ENCODE results near the gene CTNNBIP1. TPM values are rescaled to one million over a fixed set of nuclear protein-coding genes. Genes with fewer than 3 reads are reported as not detected.

CTNNBIP1 gene
- polyA plus RNA-seq, 3 donors, result 26.2 to 26.8 (median 26.3) TPM

GRCh38 chr1:9881838-9882249 is 28.2 kb downstream of the CTNNBIP1 start:
- Mint-ChIP-seq H3K4me1 (peaks cover 6% of the 10 kb centered on the region), H3K27ac (peak overlapping the region in 3 of 7 donors; percentile 38 to 65 (median 49))

GRCh38 chr1:9878404-9878803 is 31.7 kb downstream of the CTNNBIP1 start:
- Mint-ChIP-seq H3K36me3 (peaks cover 24 to 30% of the 10 kb centered on the region in 2 donors), H3K4me1 (peaks cover 12% of the 10 kb centered on the region), H3K27me3 (ENCODE audit: low read depth in 3 of 3) (peaks cover 0 to 4% (median 0%) of the 10 kb centered on the region in 3 donors), H3K9me3 (no peaks in the 10 kb centered on the region), H3K27ac (no peak overlapping the region), H3K4me3 (no peak overlapping the region)
- DNase-seq, result no peak
- no peaks in the 10 kb centered on the region for H3K79me2 ChIP-seq (ENCODE audit: insufficient read depth, low read length)
- peaks cover 8 to 24% of the 10 kb centered on the region in 2 donors for H3K36me3 ChIP-seq (replicated peaks in 1 of 2; ENCODE audit: control insufficient read depth in 1 of 2, insufficient read depth in 2 of 2, low read length in 2 of 2)
- H3K27me3 ChIP-seq (ENCODE audit: control insufficient read depth in 2 of 2, insufficient read depth in 2 of 2, low read length in 2 of 2), result no peaks in the 10 kb centered on the region
- H3K4me2 ChIP-seq (replicated peaks; ENCODE audit: extremely low read depth, low read length, poor library complexity, severe bottlenecking), result no peak overlapping the region
- no peak overlapping the region for H3K9ac ChIP-seq (ENCODE audit: insufficient read depth, low read length, poor library complexity, severe bottlenecking)
- 100% methylated on average over 4 of the region's 9 CpGs for WGBS (ENCODE audit: insufficient coverage)
- no peak for TF ChIP-seq CTCF (IDR thresholded peaks at IDR 0.05)
- H3K9me3 ChIP-seq (replicated peaks in 1 of 2; ENCODE audit: control insufficient read depth in 1 of 2, insufficient read depth in 1 of 2, low read length in 2 of 2), result no peaks in the 10 kb centered on the region
- peaks cover 5 to 6% of the 10 kb centered on the region in 2 donors for H3K4me1 ChIP-seq (ENCODE audit: control insufficient read depth in 1 of 2, insufficient read depth in 2 of 2, low read length in 2 of 2)
- intact Hi-C loops (cut with micrococcal nuclease), result loop anchor here (5.0 to 10.0 kb wide), 4 partner anchors 34 to 156 kb away; partner anchors contain the start of genes CTNNBIP1 (in 2 of the 2) and UBE4B (in 2 of the 2)
- H2AFZ ChIP-seq (ENCODE audit: insufficient read depth, low read depth, low read length, poor library complexity, severe bottlenecking), result no peak overlapping the region
- no peaks in the 10 kb centered on the region for H4K20me1 ChIP-seq (ENCODE audit: insufficient read depth, low read length)
- H3K4me3 ChIP-seq (replicated peaks in 1 of 3; ENCODE audit: low read depth in 2 of 3, low read length in 3 of 3), result no peak overlapping the region
- H3K27ac ChIP-seq (ENCODE audit: low read depth in 1 of 2, low read length in 2 of 2), result no peak overlapping the region

More at GRCh38 chr1:9881838-9882249, 28.2 kb downstream of the CTNNBIP1 start:
- Histone ChIP-seq H3K9me3 (replicated peaks in 1 of 2; ENCODE audit: control insufficient read depth in 1 of 2, insufficient read depth in 1 of 2, low read length in 2 of 2) (no peaks in the 10 kb centered on the region), H3K79me2 (ENCODE audit: insufficient read depth, low read length) (peaks cover 18% of the 10 kb centered on the region), H3K36me3 (replicated peaks in 1 of 2; ENCODE audit: control insufficient read depth in 1 of 2, insufficient read depth in 2 of 2, low read length in 2 of 2) (peaks cover 14 to 46% of the 10 kb centered on the region in 2 donors), H2AFZ (ENCODE audit: insufficient read depth, low read depth, low read length, poor library complexity, severe bottlenecking) (no peak overlapping the region), H3K27me3 (ENCODE audit: control insufficient read depth in 2 of 2, insufficient read depth in 2 of 2, low read length in 2 of 2) (no peaks in the 10 kb centered on the region), H3K4me1 (ENCODE audit: control insufficient read depth in 1 of 2, insufficient read depth in 2 of 2, low read length in 2 of 2) (no peaks in the 10 kb centered on the region), H3K9ac (ENCODE audit: insufficient read depth, low read length, poor library complexity, severe bottlenecking) (no peak overlapping the region), H3K27ac (ENCODE audit: low read depth in 1 of 2, low read length in 2 of 2) (no peak overlapping the region), H3K4me3 (replicated peaks in 1 of 3; ENCODE audit: low read depth in 2 of 3, low read length in 3 of 3) (no peak overlapping the region), H4K20me1 (ENCODE audit: insufficient read depth, low read length) (no peaks in the 10 kb centered on the region), H3K4me2 (replicated peaks; ENCODE audit: extremely low read depth, low read length, poor library complexity, severe bottlenecking) (no peak overlapping the region)
- WGBS (ENCODE audit: insufficient coverage), result 89% methylated on average over 2 of the region's 2 CpGs
- peaks cover 41 to 55% of the 10 kb centered on the region in 2 donors for H3K36me3 Mint-ChIP-seq
- no peaks in the 10 kb centered on the region for H3K27me3 Mint-ChIP-seq (ENCODE audit: low read depth in 3 of 3)
- no peaks in the 10 kb centered on the region for H3K9me3 Mint-ChIP-seq
- no peak for DNase-seq
- intact Hi-C loops (cut with micrococcal nuclease), result no loop called here
- no peak overlapping the region for H3K4me3 Mint-ChIP-seq
- TF ChIP-seq CTCF (IDR thresholded peaks at IDR 0.05), result no peak

Data from CD14-positive monocyte (primary cell).